HEK293 (cell line): Measurements from ENCODE around the gene APOL2.

ENCODE experiments used
- CTCF ChIP-seq: fragments of 450-650 bp; formaldehyde crosslinking; IDR thresholded peaks from 2 replicates; pipeline ENCODE4 v1.5.1; 2016; ENCODE audit warnings: missing biosample characterization, missing genetic modification characterization
- GLIS1 ChIP-seq: fragments of 450-650 bp; formaldehyde crosslinking; IDR thresholded peaks from 2 replicates; pipeline ENCODE4 v1.5.1; 2016; ENCODE audit warnings: missing biosample characterization, missing genetic modification characterization
- ZBTB1 ChIP-seq: fragments of 450-650 bp; formaldehyde crosslinking; IDR thresholded peaks from 2 replicates; pipeline ENCODE4 v1.5.1; 2016; ENCODE audit warnings: missing biosample characterization, missing genetic modification characterization
- ZEB2 ChIP-seq: fragments of 450-650 bp; formaldehyde crosslinking; IDR thresholded peaks from 2 replicates; pipeline ENCODE4 v1.5.1; 2016; ENCODE audit warnings: missing biosample characterization, missing genetic modification characterization
- ZFP3 ChIP-seq: fragments of 450-650 bp; formaldehyde crosslinking; IDR thresholded peaks from 2 replicates; pipeline ENCODE4 v1.5.1; 2016; ENCODE audit warnings: low read depth, missing biosample characterization, missing genetic modification characterization
- ZNF121 ChIP-seq: fragments of 450-650 bp; formaldehyde crosslinking; IDR thresholded peaks from 2 replicates; pipeline ENCODE4 v1.5.1; 2016; ENCODE audit warnings: missing biosample characterization, missing genetic modification characterization
- ZNF416 ChIP-seq: fragments of 450-650 bp; formaldehyde crosslinking; IDR thresholded peaks from 2 replicates; pipeline ENCODE4 v1.5.1; 2016; ENCODE audit warnings: missing biosample characterization, missing genetic modification characterization
- ZNF707 ChIP-seq: fragments of 450-650 bp; formaldehyde crosslinking; IDR thresholded peaks from 2 replicates; pipeline ENCODE4 v1.5.1; 2016; ENCODE audit warnings: missing biosample characterization, missing genetic modification characterization

GRCh38 chr22:36220451-36220921 is 18.8 kb downstream of the APOL2 start:
- TF ChIP-seq CTCF (tag by site-specific recombination) (no peak), ZBTB1 (tag by site-specific recombination) (no peak), ZNF416 (tag by site-specific recombination) (no peak), ZEB2 (tag by site-specific recombination) (no peak), ZNF707 (no peak), ZNF121 (tag by site-specific recombination) (no peak), ZFP3 (tag by site-specific recombination) (no peak), GLIS1 (tag by site-specific recombination) (no peak)
